Activated CD8-positive, alpha-beta memory T cell treated with anti-CD3 and anti-CD28 coated beads, Interleukin-2, amount 50 U/mL, for 1 hour (primary cell): ENCODE results near the gene MALL.
"Not testable (repeated sequence)": the region's sequence is repeated elsewhere in the genome, so short reads cannot be mapped to it uniquely, and the experiment has no call there.

Experiments
- DNase-seq: peaks from one replicate; pipeline ENCODE4 v3.0.0-alpha.2; 2020; ENCODE audit errors: extremely low read depth

MALL gene

DNA sequence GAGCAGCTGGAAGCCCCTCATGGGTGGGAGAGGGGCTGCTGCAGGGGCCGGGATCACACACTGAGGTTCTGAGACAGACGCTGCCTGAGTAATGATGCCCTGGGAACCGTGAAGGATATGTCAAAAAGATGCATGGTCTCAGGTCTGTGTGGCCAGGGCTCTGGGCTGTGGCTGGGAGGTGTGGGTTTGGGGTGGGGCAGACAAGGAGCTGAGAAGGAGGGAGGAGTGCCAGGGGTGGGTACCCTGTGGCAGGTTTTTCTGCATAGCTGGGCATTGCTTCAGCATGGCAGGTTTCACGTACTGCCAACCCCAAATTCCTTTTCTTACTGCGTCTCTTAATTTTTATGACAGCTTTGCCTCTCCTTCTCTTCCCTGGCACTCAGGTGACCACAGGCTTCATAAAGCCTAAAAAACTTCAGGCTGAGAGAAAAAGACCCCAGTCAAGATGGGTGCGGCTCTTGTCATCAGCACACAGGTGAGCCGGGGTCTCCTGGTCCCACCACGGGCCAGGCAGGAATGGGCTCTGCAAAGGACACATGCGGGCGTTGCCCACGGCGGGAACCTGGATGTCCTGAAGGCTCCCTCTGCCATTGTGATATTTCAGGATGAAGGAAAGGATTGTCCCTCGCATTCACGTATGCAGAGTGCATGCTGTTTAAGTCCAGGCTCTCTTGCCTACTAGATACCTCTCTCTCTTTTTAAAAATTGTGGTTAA lies 18.0 kb downstream of the MALL start:
- DNase-seq = no peak

DNA sequence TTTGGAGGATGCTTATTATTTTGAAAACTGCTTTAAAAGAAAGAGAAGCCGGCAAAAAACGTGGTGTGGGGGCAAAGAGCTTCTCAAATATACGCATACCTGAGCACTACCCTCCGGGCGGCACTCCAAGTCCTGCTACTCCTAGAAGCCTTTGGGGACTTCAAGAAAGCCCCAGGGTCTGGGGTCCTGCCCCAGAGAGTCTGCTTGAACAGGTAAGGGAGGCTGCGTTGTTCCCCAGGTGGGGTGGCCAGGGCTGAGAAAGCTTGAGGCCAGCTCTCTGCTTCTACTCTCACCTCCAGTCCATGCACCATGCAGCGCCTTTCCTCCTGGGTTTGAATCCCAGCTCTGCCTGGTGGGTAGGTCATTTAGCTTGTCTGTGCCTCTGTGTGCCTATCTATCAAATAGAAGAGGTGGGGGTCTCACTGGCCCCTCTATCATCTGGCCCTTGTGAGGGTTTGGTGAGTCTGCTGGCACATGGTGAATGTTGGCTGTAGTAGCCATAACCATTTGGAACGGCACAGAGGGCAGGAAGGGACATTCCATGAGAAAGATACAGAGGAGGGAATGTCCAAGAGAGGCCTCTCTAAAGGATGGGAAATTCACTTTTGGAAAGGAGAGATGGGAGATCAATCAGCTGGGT lies 19.5 kb downstream of the MALL start:
- DNase-seq = no peak

DNA sequence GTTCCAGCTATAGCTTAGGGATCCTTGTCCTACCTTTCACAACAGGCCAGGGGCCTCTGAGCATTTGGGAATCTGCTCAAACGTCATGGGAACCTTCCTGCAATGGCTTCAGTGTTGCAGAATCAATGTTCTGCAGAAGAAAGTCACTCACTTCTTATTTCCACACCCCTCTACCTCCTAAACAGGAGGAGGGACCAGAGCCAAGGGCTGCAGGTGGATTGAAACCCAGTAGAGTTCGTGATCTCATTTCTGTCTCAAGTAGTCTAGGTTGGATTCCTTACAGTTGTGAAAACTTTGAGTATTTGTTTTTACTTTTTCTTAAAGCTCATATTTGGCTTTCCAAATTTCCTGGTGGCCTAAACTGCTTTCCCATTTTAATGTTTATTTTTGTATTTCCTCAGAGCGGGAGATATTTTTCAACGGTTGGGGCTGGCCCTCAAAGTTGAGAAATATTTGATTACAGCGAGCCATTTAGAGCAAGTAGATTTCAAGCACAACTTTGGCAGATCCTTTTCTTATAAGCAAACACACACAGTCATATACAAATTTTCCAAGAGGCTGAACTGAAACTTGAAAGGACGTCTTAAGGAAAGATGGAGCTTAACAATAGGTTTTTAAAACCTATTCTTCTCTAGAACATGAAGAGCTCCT lies 20.6 kb downstream of the MALL start:
- DNase-seq = not testable (repeated sequence)

DNA sequence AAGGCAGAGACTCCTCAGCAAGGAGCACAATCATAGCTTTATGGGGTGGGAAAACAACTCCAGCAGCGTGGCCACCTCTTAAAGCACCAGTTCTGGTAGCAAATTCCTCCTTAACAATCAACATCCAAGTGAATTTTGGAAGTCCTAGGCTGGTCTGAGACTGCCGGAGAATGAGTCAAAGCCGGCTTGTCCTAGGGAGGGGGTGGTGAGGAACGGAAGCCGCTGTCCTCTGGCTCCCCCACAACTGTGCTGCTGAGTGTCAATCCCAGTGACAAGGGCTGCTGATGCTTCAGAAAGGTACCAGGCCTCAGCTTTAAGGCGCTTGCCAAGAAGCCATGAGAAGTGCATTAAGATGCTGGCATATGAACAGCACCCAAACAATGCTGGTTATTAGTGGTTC lies 21.7 kb downstream of the MALL start:
- DNase-seq = not testable (repeated sequence)

DNA sequence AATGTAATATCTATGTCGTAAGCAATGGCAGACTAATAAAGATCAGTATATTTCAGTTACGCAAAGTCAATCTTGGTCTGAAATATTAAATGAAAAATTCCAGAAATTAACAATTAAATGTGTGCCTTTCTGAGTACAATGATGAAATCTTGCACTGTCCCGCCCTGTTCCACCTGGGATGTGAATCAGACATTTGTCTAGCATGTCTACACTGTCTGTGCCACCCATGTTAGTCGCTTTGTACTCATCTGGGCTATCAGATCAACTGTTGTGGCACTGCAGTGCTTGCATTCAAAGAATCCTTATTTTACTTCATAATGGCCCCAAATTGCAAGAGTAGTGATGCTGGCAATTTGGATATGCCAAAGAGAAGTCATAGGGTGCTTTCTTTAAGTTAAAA lies 25.5 kb downstream of the MALL start:
- not testable (repeated sequence) for DNase-seq

DNA sequence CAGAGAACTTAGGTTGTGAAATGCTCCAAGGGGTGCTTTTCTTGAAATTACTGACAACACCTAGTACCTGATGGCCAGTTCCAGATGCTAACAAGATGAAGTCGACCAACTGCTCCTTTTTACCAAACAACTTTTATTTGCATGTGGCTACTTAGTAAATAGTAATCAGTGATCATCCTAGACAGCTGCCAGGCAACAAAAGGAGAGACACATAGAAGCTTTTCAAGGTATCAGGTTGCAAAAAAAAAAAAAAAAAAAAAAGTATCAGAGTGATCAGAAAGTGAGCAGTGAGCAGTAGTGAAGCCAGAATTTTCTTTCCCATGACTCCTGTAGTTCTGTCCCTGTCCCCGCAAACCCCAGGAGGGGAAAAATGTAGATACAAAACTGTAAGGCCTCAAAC lies 31.9 kb downstream of the MALL start:
- DNase-seq = not testable (repeated sequence)

DNA sequence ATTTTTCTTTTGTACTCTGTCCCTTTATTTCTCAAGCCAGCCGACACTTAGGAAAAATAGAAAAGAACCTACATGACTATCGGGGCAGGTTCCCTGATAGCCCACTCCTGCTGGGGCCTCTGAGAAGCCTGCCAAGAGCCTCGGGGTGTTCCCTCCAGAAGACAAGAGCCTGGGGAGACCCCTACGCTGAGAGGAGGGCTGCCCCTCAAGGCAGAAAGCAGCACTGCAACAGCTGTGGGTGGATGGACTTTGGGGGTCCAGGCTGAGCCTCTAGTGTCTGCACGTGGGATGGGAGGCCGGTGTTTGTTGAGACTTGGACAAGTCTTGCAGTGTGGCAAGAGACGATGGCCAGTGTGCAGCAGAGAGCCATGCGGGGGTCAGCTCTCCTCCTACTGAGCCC lies 32.5 kb downstream of the MALL start:
- not testable (repeated sequence) for DNase-seq

DNA sequence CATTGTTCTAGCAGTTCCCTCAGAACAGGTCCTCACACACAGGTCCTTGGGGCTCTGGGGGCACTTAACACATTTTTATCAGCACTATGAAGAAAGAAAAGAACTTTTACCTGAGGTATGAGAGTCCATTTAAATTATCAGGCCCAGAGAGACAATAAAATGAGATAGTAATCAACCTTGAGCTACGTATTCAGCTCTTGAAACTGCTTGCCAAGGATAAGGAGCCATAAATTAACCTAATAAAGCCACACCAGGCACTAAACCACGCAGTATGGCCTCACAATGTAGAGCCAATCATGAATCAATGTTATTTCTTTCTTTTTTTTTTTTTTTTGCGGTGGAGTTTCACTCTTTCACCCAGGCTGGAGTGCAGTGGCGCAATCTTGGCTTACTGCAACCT lies 37.5 kb downstream of the MALL start:
- DNase-seq = not testable (repeated sequence)

DNA sequence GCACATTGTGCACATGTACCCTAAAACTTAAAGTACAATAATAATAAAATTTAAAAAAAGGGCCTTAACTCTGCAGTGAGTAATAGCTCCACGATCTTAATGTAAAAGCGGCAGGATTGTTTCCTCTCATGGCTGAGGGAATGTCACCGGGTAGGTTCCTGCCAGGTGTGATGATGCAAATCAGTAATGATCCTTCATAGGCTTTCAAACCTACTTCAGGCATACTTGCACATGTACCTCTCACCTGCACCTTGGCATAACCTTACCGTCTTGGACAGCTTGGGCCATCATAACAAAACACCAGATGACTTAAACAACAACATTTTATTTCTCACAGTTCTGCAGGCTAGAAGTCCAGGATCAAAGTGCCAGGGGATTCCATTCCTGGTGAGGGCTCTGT lies 39.7 kb downstream of the MALL start:
- not testable (repeated sequence) for DNase-seq

DNA sequence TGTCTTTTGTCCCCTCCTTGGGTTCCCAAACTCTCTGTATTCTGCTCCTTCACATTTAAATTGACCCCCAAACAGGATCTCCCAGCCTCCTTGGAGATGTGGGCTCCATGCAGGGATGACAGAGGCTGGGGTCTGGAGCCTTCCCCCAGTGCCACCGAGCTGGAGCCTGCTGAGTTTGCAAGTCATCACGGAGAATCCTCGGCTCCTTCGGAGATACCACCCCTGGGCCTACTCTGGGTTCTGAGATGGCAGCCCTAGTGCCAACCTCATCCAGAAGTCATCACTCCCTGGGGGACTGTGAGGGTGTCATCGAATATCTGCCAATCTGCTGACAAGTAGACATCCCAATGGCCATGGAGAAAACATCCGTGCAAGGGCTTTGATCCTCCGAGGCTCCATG lies 45.8 kb downstream of the MALL start:
- DNase-seq = not testable (repeated sequence)

DNA sequence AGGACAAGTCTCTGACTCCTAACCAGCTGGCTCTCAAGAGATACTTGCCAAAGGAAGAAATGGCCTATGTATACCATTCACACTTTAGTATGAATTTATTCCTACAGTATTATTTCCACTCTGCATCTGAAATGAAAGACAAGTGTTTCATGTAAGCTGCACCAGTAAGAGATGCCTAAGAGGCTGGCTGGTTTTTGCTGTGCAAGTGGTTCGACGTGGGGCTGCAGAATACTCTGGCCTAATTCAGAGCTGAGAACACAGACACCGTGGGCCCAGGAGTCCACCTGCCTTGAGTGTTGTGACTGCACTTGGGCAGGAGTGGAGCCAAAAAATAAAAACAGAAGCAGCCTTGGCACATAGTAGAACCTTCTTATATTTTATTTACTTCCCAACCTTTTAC lies 47.5 kb downstream of the MALL start:
- DNase-seq = not testable (repeated sequence)

DNA sequence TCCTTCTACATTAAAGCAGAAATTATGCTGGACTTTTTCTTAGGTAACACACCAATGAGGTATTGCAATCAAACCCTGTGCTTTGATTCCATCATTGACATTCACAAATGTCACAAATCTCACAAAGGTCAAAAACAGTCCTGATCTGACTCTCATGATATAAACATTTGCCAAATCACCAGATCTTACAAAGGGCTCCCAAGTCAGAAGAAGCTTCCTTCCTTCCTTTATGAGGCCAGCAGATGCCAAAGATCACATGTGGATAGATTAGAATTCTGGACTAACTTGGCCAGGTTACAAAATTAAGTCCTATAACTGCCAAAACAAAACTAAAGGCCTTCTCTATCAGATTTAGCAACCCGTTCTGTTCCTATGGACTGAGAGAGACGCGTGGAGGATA lies 53.3 kb downstream of the MALL start:
- not testable (repeated sequence) for DNase-seq

DNA sequence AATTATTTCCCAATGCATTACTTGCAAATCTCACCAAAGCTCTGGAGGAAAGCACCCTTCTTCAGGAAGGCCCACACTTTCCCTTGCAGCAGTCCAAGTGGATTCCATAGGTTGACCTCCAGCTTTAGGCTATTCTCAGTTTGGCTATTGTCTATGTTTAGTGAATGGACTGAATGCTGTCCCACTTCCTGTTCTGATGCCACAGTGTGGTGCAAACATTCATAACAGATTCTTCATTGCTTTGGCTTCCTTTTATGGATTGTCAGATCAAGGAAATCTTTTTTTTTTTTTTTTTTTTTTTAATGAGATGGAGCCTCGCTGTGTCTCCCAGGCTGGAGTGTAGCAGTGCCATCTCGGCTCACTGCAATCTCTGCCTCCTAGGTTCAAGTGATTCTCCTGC lies 55.1 kb downstream of the MALL start:
- DNase-seq = not testable (repeated sequence)

DNA sequence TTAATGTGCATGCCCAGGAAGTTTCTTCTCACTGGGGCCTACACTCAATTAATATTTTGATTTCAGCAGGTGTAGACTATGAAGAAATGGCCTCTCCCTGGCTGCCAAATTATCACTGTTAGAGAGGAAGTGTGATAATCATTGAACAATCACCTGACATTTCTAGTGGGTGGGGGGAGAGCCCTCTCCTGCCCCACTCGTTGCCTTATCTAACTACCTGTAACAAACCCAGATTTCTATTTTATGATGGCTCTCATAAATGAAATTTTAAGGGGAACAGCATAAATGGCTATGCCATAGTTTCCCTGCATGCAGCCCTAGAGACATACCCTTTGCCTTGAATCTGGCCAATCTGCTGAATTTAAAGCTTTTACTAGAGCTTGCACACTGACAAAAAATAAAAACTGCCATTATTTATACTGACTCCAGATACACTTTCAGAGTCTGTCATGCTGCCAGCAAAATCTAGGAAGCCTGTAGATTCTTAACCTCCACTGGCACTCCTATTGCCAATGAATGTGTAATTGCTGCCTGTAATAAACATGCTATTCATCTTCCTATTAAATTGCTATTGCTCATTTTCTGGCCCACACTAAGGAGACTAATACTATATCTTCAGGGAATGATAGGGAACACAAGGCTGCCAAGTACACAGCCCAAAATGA lies 55.8 kb downstream of the MALL start:
- not testable (repeated sequence) for DNase-seq

DNA sequence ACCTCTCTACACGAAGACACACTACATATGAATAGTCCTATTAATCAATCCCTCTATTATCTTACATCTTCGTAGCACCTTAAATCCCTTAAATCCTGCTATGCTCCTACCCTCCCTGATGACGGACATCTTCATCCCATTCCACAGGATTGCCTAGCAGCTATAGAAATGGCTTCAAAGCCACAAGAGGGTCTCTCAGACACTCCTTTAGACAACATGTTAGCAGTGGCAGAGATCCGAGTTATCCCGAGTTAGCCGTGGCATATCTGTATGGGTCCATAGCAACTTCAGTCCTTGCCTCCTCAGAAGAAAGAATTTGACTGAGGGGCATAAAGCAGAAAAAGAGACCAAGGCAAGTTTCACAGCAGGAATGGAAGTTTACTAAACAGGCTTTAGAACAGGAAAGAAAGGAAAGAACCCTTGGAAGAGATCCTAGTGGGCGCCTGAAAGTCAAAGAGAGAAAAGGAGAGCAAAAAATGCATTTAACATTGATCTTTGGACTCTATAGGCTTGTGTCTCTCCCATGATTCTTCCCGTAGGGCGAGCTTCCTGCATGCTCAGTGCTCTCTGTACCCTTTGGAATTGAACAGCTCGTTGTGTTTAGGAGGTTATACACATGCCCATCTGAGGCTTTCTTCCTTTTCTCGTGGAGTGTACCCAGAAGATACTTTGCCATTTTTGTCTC lies 56.5 kb downstream of the MALL start:
- not testable (repeated sequence) for DNase-seq

DNA sequence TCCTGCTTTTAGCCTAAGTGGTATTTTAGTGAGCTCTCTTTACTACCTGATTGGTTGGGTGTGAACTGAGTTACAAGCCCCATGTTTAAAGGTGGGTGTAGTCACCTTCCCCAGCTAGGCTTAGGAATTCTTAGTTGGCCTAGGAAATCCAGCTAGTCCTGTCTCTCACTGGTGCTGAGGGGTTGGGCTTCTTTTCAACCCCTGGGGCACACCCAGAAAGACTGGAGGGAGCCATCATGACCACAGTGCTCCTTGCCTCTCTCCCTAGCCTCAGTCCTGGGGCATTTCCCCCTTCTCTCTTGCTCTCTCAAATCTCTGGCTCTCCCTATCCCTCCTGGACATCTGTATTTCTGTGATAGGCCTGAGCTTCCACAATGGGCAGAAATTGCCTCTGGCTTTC lies 57.6 kb downstream of the MALL start:
- not testable (repeated sequence) for DNase-seq

DNA sequence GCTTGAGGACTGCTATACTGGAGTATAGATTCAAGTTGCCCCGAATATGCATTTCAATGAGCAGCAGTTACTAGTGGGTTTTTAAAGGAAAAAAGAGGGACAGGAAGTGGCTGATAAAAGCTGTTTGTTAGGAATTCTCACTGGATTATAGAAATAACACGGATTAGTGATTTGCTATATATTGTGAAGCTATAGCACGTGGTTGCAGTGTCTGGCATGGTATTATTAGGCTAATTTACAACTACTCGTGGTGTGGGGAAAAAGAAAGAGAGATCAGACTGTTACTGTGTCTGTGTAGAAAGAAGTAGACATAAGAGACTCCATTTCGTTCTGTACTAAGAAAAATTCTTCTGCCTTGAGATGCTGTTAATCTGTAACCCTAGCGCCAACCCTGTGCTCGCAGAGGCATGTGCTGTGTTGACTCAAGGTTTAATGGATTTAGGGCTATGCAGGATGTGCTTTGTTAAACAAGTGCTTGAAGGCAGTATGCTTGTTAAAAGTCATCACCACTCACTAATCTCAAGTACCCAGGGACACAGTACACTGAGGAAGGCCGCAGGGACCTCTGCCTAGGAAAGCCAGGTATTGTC lies 59.7 kb downstream of the MALL start:
- DNase-seq = not testable (repeated sequence)

DNA sequence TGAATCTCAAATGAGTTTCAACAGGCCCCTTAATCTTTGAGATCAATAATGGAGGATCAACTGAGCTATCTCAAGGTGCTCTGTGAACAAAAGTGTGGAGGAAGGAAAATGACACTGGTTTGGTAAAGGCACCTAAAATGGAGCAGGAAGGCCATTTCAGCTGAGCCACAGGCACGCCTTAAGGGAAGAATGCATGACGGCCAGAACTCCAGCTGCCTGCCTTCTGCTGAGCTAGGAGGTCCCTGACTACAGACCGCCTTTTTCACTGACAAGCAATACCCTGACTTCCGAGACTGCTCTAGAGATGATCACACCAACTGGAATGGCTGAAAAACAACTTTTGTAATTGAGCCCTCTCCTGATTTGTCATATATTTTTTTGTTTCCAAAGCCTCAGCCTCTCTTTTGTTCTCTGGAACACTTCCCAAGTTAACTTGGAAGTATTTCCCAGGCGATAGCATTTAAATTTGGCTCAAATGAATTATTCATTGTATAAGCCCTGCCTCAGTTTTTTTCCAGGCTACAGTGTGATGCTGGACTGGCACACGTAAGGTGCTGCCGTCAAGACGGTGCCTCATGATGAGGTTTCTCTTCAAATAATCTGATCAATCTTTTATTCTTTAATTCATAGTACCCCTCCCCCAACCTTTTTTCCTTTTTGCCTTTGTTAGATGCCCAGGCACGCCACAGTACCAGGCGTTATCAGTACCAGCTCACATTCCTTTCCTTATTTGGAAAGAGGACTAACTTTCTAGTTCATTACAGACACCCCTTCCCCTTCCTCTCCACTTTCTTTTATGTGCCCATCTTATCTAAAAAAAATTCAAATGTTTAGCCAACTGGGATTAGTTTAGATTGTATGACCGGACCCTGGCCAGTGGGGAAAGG lies 60.9 kb downstream of the MALL start:
- not testable (repeated sequence) for DNase-seq

DNA sequence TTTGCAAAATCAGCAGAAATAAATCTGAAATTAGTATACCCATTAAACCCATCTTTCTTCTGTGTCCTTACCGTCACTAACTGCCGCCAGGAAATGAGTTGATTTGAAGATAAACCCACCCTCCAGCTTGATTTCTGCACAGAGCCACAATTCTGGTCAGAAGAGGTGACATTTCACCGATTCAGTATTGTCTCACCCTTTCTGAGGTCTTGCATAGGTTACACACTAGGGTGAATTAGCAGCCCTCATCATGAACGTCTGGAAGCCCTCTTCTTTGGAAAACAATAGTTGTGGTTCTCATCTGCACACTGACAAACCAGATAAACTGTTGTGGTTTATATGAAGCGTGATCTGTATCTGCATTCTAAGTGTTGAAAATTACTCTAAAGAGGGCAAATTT lies 61.9 kb downstream of the MALL start:
- DNase-seq = not testable (repeated sequence)

DNA sequence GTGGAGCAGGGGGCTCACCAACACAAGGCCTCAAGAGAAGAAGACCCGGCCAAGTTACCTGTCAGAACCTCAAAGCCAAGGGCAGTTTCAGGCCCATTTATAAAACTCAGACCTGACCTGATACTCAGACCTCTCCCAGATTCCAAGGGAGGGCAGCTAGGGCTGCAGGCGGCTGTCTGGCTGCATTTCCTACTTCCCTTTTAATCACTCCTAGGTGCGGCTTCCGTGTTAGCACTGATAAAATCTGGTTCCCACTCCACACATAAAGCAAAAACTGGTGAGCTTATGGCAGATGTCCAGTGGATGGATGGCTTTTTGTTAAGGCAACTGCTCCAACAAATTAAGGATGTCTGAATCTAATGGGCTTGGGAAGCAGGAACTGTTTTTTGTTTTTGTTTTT lies 63.5 kb downstream of the MALL start:
- not testable (repeated sequence) for DNase-seq
